K562 (cell line): ENCODE data around the gene GGNBP2. TPM values are rescaled to one million over a fixed set of nuclear protein-coding genes. Genes with fewer than 3 reads are reported as not detected.

ENCODE experiments used
- BMI1 ChIP-seq: fragments of 150-350 bp; IDR thresholded peaks from 2 replicates; pipeline ENCODE4 v1.6.1; 2014; ENCODE audit warnings: low read length
- CREB3L1 ChIP-seq: fragments of 450-650 bp; IDR thresholded peaks from 2 replicates; pipeline ENCODE4 v1.6.1; 2014; ENCODE audit warnings: low read depth, mild to moderate bottlenecking, moderate library complexity, borderline replicate concordance
- DNMT1 ChIP-seq: fragments of 450-650 bp; IDR thresholded peaks from 2 replicates; pipeline ENCODE4 v1.6.1; 2016; ENCODE audit warnings: antibody characterized with exemption, mild to moderate bottlenecking
- GATAD2A ChIP-seq: fragments of 450-650 bp; IDR thresholded peaks from 2 replicates; pipeline ENCODE4 v1.6.1; 2017
- MTF1 ChIP-seq: fragments of 250-450 bp; sonication (Bioruptor Pico); IDR thresholded peaks from 2 replicates; pipeline ENCODE4 v1.9.0; 2021; ENCODE audit warnings: moderate library complexity, mild to moderate bottlenecking, inconsistent platforms, borderline replicate concordance
- MXD1 ChIP-seq: fragments of 250-450 bp; sonication (Bioruptor Pico); IDR thresholded peaks from 2 replicates; pipeline ENCODE4 v1.8.0; 2021; ENCODE audit warnings: borderline replicate concordance, mild to moderate bottlenecking, moderate library complexity; ENCODE audit not compliant: poor library complexity, severe bottlenecking
- NR2C1 ChIP-seq, 2 experiments: fragments of 450-650 bp; IDR thresholded peaks; 2 replicates each; pipeline ENCODE4 v1.6.1; 2017; ENCODE audit warnings: mild to moderate bottlenecking in 2 of 2, antibody characterized with exemption in 1 of 2, inconsistent platforms in 1 of 2, missing compliant biosample characterization in 1 of 2, missing genetic modification characterization in 1 of 2
- PHB2 ChIP-seq: fragments of 450-650 bp; IDR thresholded peaks from 2 replicates; pipeline ENCODE4 v1.6.1; 2017; ENCODE audit warnings: low read depth
- PHF21A ChIP-seq: fragments of 450-650 bp; IDR thresholded peaks from 2 replicates; pipeline ENCODE4 v1.6.1; 2017; ENCODE audit warnings: low read depth, borderline replicate concordance
- POLR3A ChIP-seq: IDR thresholded peaks from 2 replicates; pipeline ENCODE4 v1.6.1; 2011; ENCODE audit warnings: borderline replicate concordance, mild to moderate bottlenecking, moderate library complexity; ENCODE audit not compliant: insufficient read length, insufficient read depth; ENCODE audit errors: extremely low read depth
- RREB1 ChIP-seq: fragments of 250-450 bp; sonication (Bioruptor Pico); IDR thresholded peaks from 2 replicates; pipeline ENCODE4 v1.4.0; 2020
- THRB ChIP-seq: fragments of 450-650 bp; formaldehyde crosslinking; conservative IDR thresholded peaks from 2 replicates; pipeline ENCODE4 v1.4.0; 2022; ENCODE audit warnings: mild to moderate bottlenecking, missing genetic modification characterization
- USF1 ChIP-seq: sonication (generic); formaldehyde crosslinking; IDR thresholded peaks from 2 replicates; pipeline ENCODE4 v1.9.0; 2022; ENCODE audit warnings: mild to moderate bottlenecking, missing genetic modification reagents
- ZBTB43 ChIP-seq: sonication (generic); formaldehyde crosslinking; IDR thresholded peaks from 2 replicates; pipeline ENCODE4 v1.8.0; 2023; ENCODE audit warnings: mild to moderate bottlenecking, missing genetic modification reagents
- ZC3H4 ChIP-seq: sonication (generic); formaldehyde crosslinking; IDR thresholded peaks from 2 replicates; pipeline ENCODE4 v1.9.0; 2021; ENCODE audit warnings: missing genetic modification reagents, borderline replicate concordance
- ZNF143 ChIP-seq: sonication (generic); formaldehyde crosslinking; IDR thresholded peaks from 2 replicates; pipeline ENCODE4 v1.9.0; 2022; ENCODE audit warnings: mild to moderate bottlenecking, missing genetic modification reagents
- polyA plus RNA-seq, 8 experiments: library from polyadenylated mRNA; depleted of rRNA in 4 of 8; stranded (reverse) in 5 of 8; unstranded in 3 of 8; fragments of >200 nt; fragmentation: Nextera tagmentation in 2 of 8; fragmentation: Illumina TruSeq in 1 of 8; extraction: Ambion mirVana in 2 of 8; extraction: Trizol in 1 of 8; gene quantifications; 2 replicates each; pipeline versions ENCODE4 v1.2.1 to v1.2.3, GENCODE V29; 2011 to 2014; ENCODE audit warnings: inconsistent platforms in 1 of 8, missing spikeins in 1 of 8
- total RNA-seq, 7 experiments: library from RNA; depleted of rRNA in 6 of 7; stranded (reverse); fragments of >200 nt in 6 of 7; fragmentation: Illumina TruSeq in 2 of 7; extraction: Trizol in 2 of 7; gene quantifications; 2 replicates each; pipeline versions ENCODE4 v1.2.1 to v1.2.3, GENCODE V29; 2011 to 2021; ENCODE audit warnings: low replicate concordance in 1 of 7

GGNBP2 gene
- total and polyA plus RNA-seq, 9 of the 15 experiments (the other 6 are each of a cell fraction or from before 2014, with no cell fraction given): 35.7 to 96.6 (median 64.1) TPM

- TF ChIP-seq ZBTB43 (CRISPR knock-in tag) (no peak), RREB1 (CRISPR knock-in tag) (no peak), GATAD2A (no peak), MXD1 (CRISPR knock-in tag) (peak; percentile 97), THRB (CRISPR knock-in tag) (no peak), PHB2 (no peak), ZC3H4 (CRISPR knock-in tag) (no peak), CREB3L1 (peak; percentile 79), NR2C1 (IDR thresholded peaks at IDR 0.05) (peak; percentile 11), NR2C1 (tag; IDR thresholded peaks at IDR 0.05) (peak; percentile 32), PHF21A (no peak), BMI1 (no peak), MTF1 (CRISPR knock-in tag) (no peak), DNMT1 (no peak), ZNF143 (CRISPR knock-in tag) (no peak), POLR3A (no peak), USF1 (peak; percentile 75)
Observed at GRCh38 chr17:36601303-36602029, 56.7 kb downstream of the GGNBP2 start, which contains the start of gene MRM1 (continued).
